ENCODE measurements around the gene C2CD4A.

The C2CD4A gene

DNA sequence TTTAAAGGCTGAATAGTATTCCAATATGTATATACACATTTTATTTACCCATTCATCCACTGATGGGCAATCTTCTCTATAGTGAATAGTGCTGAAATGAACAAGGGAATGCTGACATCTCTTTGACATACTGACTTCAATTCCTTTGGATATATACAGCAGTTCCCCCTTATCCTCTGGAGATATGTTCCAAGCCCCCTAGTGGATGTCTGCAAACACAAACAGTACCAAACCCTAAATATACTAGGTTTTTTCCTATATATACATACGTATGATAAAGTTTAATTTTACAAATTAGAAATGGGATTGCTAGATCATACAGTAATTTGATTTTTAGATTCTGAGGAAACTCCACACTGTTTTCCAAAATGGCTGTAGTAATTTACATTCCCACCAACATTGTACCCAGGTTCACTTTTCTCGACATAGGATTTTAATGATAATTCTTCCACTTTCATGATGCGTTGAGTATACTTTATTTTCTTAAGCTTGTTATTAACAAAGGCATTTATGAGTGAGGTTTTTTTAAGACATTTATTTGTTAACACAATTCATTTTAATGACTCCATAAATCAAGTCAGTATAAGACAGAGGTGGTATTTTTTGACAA lies 44.7 kb upstream of the C2CD4A start:
- no peak for ATAC-seq
- TF ChIP-seq ZC3H10 (CRISPR knock-in tag; IDR thresholded peaks at IDR 0.05) = no peak
- TF ChIP-seq POU6F1 (CRISPR knock-in tag; IDR thresholded peaks at IDR 0.05; ENCODE audit: borderline replicate concordance, low read depth) = no peak
- no peak for TF ChIP-seq GLIS3 (CRISPR knock-in tag; IDR thresholded peaks at IDR 0.05)
- TF ChIP-seq TSHZ2 (CRISPR knock-in tag; IDR thresholded peaks at IDR 0.05) = no peak
- no peak for TF ChIP-seq OSR1 (CRISPR knock-in tag; IDR thresholded peaks at IDR 0.05)
- TF ChIP-seq BACH2 (CRISPR knock-in tag; IDR thresholded peaks at IDR 0.05; ENCODE audit: borderline replicate concordance) = no peak
- TF ChIP-seq ZFP30 (CRISPR knock-in tag; IDR thresholded peaks at IDR 0.05) = no peak
- no peak for TF ChIP-seq ZNF8 (CRISPR knock-in tag; IDR thresholded peaks at IDR 0.05)
- TF ChIP-seq, protein P1, sequence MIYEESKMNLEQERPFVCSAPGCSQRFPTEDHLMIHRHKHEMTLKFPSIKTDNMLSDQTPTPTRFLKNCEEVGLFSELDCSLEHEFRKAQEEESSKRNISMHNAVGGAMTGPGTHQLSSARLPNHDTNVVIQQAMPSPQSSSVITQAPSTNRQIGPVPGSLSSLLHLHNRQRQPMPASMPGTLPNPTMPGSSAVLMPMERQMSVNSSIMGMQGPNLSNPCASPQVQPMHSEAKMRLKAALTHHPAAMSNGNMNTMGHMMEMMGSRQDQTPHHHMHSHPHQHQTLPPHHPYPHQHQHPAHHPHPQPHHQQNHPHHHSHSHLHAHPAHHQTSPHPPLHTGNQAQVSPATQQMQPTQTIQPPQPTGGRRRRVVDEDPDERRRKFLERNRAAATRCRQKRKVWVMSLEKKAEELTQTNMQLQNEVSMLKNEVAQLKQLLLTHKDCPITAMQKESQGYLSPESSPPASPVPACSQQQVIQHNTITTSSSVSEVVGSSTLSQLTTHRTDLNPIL (CRISPR knock-in tag; IDR thresholded peaks at IDR 0.05; ENCODE audit: low read depth) = no peak
- no peak for TF ChIP-seq CSDC2 (CRISPR knock-in tag; IDR thresholded peaks at IDR 0.05)
- no peak for TF ChIP-seq PPARA (CRISPR knock-in tag; IDR thresholded peaks at IDR 0.05; ENCODE audit: borderline replicate concordance)
- no peak for TF ChIP-seq CSRNP3 (CRISPR knock-in tag; IDR thresholded peaks at IDR 0.05)
- no peak for TF ChIP-seq ARNTL (CRISPR knock-in tag; IDR thresholded peaks at IDR 0.05; ENCODE audit: borderline replicate concordance, low read depth)
- TF ChIP-seq, protein P2, sequence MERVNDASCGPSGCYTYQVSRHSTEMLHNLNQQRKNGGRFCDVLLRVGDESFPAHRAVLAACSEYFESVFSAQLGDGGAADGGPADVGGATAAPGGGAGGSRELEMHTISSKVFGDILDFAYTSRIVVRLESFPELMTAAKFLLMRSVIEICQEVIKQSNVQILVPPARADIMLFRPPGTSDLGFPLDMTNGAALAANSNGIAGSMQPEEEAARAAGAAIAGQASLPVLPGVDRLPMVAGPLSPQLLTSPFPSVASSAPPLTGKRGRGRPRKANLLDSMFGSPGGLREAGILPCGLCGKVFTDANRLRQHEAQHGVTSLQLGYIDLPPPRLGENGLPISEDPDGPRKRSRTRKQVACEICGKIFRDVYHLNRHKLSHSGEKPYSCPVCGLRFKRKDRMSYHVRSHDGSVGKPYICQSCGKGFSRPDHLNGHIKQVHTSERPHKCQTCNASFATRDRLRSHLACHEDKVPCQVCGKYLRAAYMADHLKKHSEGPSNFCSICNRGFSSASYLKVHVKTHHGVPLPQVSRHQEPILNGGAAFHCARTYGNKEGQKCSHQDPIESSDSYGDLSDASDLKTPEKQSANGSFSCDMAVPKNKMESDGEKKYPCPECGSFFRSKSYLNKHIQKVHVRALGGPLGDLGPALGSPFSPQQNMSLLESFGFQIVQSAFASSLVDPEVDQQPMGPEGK (CRISPR knock-in tag; IDR thresholded peaks at IDR 0.05; ENCODE audit: borderline replicate concordance) = no peak
- no peak for TF ChIP-seq ZNF565 (CRISPR knock-in tag; conservative IDR thresholded peaks at IDR 0.05; ENCODE audit: low read depth)
- TF ChIP-seq ZFP3 (CRISPR knock-in tag; IDR thresholded peaks at IDR 0.05) = no peak
- TF ChIP-seq SNAI2 (CRISPR knock-in tag; IDR thresholded peaks at IDR 0.05) = no peak

DNA sequence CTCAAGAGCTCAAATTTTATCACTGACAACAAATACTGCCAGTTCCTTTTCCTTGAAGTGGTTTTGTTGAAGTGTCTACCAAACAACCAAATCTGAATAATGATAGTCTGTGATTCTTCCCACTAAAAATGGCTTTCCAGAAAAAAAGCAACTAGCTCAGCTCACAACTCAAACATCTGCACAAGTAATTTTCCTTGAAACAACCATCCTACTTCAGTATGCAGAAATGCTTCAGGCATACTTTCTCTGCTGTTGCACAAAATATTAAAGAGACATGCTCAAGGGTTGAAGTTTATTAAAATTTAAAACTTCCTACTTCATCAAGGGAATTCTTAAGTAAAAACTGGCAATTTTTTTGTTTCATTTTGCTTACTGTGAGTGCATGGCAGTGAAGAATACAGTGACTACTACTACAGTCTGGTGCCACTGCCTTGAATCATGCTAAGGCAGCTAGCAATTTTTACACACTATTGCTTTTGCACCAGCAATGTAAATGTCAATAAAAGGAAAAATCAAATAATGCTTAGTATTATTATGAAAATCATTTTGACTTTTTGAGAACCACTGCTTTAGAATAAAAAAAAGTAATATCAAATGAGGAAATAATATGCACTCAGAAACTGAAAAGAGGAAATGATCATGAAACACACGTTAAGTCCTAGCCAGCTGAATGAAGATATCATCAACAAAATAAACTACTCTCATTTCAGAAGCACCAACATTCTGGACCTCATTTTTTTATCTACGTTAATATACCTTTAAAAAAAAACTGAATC lies 40.1 kb upstream of the C2CD4A start:
- no peak for TF ChIP-seq CSDC2 (CRISPR knock-in tag; IDR thresholded peaks at IDR 0.05)
- TF ChIP-seq ZFP3 (CRISPR knock-in tag; IDR thresholded peaks at IDR 0.05) = no peak
- TF ChIP-seq ZFP30 (CRISPR knock-in tag; IDR thresholded peaks at IDR 0.05) = no peak
- no peak for ATAC-seq

DNA sequence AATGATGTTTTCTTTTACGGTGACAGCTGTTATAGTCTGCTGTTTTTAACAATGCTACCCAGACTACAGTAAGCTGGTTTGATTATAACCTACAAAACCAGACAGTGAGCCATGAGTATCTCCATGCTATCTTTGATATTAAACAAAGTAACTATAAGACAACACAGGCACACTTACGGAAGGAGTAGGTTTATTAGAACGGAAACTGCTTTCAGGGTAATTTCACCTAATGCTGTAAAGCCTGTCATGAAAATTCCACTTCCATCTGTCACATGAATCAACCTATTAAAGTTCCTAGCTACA lies 39.6 kb upstream of the C2CD4A start:
- no peak for ATAC-seq
- TF ChIP-seq TOX (CRISPR knock-in tag; IDR thresholded peaks at IDR 0.05; ENCODE audit: borderline replicate concordance) = no peak
- TF ChIP-seq PPARA (CRISPR knock-in tag; IDR thresholded peaks at IDR 0.05; ENCODE audit: borderline replicate concordance) = no peak
- TF ChIP-seq, protein P2 (CRISPR knock-in tag; IDR thresholded peaks at IDR 0.05; ENCODE audit: borderline replicate concordance) = no peak
- no peak for TF ChIP-seq ESRRG (CRISPR knock-in tag; IDR thresholded peaks at IDR 0.05)
- no peak for TF ChIP-seq TSHZ2 (CRISPR knock-in tag; IDR thresholded peaks at IDR 0.05)
- TF ChIP-seq RARB (CRISPR knock-in tag; IDR thresholded peaks at IDR 0.05) = no peak
- TF ChIP-seq CSDC2 (CRISPR knock-in tag; IDR thresholded peaks at IDR 0.05) = no peak
- TF ChIP-seq, protein P1 (CRISPR knock-in tag; IDR thresholded peaks at IDR 0.05; ENCODE audit: low read depth) = no peak
- no peak for TF ChIP-seq ZFP30 (CRISPR knock-in tag; IDR thresholded peaks at IDR 0.05)
- TF ChIP-seq TCF4 (CRISPR knock-in tag; IDR thresholded peaks at IDR 0.05; ENCODE audit: borderline replicate concordance) = no peak
